GM21786 (cell line): ENCODE measurements around the gene CENPU.
"Not testable (repeated sequence)": the region's sequence is repeated elsewhere in the genome, so short reads cannot be mapped to it uniquely, and the experiment has no call there.

Experiments
- ATAC-seq: cut with Tn5 transposase; IDR thresholded peaks from one replicate; pipeline ENCODE4 v1.9.1; 2021; ENCODE audit not compliant: unreplicated experiment

CENPU gene, protein sequence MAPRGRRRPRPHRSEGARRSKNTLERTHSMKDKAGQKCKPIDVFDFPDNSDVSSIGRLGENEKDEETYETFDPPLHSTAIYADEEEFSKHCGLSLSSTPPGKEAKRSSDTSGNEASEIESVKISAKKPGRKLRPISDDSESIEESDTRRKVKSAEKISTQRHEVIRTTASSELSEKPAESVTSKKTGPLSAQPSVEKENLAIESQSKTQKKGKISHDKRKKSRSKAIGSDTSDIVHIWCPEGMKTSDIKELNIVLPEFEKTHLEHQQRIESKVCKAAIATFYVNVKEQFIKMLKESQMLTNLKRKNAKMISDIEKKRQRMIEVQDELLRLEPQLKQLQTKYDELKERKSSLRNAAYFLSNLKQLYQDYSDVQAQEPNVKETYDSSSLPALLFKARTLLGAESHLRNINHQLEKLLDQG

DNA sequence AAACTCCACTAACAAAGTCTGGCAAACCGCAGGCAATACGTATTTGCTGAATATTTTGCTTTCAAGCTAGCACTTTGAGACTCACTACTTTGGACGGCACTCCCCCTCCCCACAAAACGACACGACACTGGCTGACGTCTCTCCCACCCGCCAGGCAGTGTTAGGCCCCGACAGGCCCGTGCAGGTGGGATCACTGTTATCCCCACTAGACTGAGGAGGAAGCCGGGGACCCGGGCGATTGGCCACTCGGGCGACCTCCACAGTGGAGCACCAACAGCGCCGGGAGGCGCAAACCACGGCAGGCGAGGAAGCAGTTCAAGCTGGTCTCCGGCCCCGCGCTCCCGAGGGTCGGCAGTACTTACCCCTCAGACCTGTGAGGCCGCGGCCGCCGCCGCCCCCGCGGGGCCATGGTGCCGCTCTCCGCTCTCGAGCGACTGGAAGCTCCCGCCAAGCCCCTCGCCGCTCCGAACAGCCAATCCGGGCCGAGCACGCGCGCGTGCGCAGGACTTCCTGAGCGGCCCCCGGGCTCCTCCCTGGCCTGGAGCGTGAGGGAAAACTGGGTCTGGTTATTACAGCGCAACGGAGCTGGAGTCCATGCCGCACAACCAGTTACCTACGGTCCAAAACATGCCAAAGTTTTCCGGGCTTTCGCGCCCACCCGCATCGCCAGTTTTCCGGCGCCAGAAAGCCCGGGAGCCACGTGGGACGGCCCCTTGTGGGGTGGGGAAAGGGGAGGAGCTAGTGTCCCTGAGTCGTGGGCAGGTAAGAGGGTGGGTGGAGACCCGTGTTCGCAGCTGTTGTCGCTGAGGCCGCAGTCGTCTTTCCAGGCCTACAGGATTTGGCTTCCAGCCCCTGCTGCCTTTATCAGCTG is at the start of gene CENPU:
Gene CENPU, minus strand, starts transcription at position 443 of the 871 bp plus-strand sequence. Its CDS starts 34 bp downstream, at position 409.
- peak; percentile 90 for ATAC-seq

DNA sequence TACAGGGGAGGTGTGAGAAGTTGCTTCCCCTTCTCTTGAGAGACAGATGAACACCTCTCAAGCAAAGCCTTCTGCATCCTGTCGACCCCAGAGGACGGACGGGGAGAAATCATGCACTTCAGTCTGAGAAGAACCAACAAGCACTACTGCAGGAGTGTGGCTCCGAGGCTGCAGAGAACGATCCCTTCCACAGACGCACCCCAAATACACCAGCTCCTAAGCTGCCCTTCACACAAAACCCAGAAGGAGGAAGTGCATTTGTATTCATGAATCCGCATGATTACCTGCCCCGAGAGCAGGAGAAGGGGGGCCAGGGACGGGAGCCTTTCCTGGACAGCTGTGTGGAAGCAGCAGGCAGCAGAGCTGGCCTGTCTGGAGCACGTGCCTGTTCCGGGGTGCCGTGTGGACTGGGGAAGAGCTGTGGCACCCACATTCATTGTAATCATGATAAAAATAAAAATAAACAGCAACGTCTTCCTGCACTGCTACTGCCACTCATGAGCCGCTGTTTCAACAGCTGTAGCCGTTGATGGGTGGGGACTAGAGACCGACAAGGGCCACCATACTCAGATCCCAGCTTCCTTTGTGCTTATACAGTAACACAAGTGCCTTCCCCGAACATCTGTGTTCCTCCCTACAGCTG is 49.0 kb upstream of the CENPU start:
- ATAC-seq: no peak

DNA sequence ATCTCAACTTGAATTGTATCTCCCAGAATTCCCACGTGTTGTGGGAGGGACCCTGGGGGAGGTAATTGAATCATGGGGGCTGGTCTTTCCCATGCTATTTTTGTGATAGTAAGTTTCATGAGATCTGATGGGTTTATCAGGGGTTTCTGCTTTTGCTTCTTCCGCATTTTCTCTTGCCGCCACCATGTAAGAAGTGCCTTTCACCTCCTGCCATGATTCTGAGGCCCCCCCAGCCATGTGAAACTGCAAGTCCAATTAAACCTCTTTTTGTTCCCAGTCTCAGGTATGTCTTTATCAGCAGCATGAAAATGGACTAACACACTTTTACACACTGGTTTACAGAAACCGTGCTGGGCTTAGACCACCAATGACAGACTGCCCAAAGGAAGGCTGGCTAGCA is 45.3 kb upstream of the CENPU start:
- ATAC-seq: not testable (repeated sequence)

DNA sequence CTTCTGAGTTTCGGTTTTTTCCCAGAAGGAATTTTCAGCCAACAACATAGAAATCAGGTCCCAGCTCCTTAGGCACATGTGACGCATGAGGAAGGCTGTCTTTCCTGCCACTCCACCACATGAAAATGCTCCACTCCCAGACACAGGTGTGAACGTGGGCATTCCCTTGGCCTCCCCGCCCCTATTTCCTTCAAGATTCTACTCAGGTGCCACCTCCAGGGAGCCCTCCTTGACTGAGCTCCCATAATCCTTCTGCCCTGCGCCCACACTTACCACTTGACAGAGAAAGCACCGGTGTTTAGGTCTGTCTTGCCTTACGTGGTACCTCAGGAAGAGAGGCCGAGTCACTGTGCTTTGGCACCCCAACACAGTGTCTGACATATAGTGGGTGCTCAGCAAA is 44.4 kb upstream of the CENPU start:
- no peak for ATAC-seq

DNA sequence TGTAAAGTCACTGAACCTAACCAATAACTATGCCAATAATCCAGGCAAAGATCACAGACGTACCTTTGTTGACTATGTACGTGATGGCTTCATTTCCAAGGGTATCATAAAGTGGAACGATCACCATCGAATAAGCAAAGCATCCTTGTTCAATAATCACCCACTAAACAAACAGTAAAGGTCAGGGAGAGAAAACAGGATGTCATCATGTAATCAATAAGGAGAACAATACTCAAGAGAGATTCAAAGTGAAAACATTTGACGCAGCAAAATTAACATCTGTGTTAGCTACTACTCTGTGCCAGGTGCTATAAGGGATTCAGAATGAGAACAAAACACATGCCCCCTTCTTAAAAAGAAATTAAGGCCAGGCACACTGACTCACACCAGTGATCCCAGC is 42.9 kb upstream of the CENPU start:
- ATAC-seq: no peak

DNA sequence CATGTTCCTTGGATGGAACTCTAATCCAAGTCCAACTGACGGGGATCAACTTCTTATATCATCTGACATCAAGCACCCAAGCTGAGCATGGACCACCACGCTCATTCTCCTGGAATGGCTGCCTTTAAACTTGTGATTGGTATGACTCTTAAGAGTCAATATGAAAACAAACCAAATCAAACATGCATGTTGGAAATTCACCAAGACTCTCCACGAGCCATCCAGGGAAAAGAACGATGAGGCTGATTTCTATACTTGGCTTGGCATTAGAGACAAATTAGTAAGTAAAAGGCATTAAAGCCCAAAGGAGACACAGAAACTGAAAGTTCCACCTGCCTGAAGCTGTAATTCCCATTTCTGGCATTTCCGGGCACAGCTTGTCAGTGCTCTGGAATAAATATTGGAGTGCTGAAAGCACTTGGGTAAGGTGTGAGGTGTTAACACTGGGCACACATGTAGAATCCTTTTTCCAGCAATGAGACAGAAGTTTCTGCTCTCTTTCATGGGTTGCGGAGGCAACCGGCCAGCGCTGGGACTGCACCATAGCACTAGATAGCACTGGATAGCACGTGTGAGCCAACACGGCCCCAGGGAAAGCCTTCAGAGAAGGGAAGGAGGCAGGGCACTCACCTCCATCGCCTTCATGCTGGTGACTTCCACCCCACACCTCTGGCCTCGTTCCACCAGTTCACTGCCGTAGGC is 42.1 kb upstream of the CENPU start:
- no peak for ATAC-seq

DNA sequence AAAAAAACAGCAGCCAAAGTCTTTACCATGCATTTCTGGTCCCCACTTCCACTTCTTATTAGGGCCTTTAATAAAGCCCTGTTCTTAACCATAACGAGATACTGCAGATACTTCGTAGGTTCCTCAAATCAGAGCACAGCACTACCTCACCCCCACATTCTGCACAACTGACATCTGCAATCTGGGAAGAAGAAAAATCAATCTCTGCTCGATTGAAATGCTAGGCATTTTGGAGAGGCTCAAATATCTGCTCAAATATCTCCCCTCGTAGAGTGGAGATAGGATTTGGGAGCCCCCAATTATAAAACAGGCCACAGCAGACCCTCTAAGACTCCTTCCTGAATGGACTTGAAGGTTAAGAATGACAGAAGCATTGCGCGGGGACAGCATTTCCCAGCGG is 40.3 kb upstream of the CENPU start:
- ATAC-seq: no peak

DNA sequence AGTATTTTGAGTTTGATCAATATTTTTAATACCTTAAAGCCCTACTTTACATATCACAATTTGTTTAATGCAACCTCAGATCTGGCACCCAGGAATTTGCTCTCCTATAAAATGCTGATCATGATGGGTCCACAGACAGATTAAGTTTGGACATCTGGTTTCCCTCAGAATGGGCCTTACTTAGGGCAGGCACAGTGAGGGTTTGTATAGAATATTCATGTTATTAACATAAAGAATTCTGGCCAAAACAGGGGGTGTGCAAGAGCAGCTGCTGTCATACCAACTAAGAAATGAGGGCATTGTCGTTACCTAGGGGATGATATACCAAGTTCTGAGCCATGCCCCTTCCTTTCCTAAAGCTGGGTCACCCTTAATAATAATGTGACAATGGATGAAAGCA is 37.5 kb upstream of the CENPU start:
- no peak for ATAC-seq

DNA sequence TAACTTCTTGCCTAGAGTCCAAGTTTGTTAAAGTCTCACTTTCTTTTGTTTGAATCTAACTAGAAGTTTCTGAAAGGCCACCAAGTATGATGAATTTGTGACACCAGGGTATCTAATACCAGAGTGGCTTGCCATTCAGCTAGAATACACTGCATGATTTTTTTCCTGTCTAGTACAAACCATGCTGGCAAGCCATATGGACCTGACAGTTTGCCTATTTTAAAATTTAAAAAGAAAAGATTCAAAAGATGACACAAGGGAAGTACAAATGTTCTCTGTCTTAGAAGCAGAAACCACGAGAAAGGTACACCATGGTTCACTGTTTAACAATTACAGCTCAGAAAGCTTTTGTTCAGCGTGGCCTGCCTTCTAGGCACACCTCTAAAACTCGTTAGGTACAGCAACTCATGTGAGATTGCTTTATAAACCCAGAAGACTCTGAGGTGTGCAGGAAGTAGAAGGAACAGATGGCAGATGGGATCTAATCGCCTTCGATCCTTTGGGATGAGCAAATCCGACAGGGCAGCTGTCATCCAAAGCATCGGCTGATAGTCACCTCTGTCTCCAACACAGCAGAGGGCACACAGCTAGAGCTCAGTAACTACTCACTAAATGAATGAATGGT is 35.4 kb upstream of the CENPU start:
- no peak for ATAC-seq

DNA sequence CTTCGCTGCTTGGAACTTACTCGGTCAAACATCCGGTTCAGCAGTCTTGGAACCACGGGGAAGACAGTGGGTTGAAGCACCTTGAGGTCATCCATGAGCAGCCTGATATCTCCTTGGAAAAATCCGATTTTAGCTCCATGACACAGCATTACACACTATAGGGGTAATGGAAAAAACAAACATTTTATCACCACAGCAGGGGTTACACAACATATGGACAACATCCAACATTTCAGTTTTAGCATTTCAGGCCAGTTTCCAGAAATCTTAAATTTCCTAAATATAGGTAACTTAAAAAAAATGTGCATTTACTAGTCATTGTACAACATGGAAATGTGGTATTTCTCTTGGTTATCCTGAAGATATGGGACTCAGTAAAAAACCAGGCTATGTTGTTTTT is 34.4 kb upstream of the CENPU start:
- ATAC-seq: no peak

DNA sequence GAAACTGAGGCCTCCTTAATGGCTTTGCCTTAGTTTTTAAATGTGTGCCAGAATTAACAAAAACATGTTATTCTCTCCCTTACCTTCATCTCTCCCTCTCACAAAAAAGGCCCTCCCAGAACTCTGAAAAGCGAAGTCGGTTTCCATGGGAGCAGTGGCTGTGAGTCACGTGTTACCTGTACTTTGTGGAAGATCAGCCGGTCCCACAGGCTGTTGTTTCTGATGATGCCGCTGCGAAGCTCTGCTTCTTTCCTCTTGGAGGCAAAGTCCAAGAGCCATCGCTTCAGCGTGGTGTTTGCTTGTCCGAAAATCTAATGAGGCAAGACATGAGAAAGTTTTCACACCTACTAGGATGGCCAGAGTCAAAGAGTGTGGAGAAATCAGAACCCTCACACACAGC is 32.5 kb upstream of the CENPU start:
- ATAC-seq: no peak

DNA sequence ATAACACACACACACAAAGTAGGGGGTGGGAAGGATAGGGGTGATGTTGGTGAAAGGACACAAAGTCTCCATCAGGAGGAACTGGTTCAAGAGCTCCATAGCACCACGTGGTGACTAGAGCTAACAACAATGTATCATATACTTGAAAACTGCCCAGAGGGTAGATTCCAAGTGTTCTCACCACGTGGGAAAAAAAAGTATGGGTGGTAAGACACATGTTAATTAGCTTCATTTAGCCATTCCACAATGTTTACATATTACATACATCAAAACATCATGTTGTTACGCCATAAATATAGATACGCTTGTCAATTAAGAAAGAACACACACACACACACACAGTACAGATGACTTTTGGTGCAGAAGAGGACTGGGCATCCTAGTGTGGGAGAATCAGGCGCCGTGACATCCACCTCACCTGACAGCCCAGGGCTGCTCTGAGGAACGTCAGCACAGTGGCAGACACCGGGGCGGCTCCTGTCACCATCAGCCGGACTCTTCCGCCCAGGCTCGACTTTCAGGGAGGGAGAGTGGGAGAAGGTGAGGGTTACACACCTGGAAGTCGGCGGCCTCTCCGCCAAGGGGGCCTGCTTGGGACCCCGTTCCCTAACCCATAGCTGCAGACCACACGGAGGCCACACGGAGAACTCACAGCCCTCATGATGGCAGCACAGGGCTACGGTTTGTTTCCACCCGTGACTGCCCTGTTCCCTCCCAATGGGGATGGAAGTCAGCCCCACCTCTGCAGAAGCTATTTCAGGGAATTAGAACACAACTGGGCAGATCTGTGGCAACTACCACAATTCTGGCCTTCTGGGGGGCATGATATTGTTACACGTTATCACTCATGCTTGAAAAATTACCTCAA is 31.8 kb upstream of the CENPU start:
- ATAC-seq: no peak

DNA sequence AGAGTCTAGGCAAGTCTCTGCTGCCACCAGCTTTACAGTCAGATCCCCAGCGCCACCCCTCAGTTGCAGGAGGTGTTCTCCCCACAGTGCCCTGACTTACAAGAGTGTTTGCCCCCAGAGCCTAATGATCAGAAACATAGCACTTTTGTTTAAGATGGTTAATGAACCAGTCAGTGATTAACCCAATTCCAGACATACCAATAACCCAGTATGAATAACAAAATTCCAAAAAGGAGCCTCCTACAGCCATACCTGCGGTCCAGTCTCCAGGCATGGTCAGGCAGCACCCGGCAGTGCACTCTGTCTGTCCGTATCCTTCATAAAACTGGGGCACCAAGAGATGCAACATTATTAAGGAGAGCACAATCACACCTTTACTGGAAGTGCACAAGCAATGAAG is 30.7 kb upstream of the CENPU start:
- ATAC-seq: no peak

DNA sequence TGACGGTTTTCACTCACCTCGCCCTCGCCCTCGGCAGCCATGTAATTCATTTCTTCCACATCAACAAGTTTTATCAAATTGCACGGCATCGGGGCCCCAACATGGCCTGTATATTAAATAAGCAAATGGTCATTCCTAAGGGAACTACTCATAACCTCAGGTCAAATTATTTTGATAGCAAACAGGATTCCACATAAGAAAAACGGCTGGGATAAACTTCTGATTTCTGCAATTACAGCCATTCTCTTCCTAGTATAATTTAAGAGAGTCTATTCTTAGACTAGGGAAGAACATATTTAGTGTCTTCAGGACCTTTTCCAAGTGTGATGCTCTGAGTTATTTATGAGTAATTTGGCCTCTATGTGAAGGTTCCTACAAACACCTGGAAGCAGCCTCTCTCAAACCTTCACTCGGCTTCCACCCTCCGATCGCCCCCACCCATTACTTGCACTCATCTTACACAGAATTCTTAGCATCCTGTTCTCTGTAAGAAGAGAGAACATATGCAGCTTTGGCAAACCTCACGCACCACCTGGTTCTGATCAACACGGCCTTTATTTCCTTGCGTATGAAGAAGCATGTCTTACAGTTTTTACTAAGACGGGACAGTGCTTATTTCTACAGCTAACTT is 29.4 kb upstream of the CENPU start:
- ATAC-seq: no peak

DNA sequence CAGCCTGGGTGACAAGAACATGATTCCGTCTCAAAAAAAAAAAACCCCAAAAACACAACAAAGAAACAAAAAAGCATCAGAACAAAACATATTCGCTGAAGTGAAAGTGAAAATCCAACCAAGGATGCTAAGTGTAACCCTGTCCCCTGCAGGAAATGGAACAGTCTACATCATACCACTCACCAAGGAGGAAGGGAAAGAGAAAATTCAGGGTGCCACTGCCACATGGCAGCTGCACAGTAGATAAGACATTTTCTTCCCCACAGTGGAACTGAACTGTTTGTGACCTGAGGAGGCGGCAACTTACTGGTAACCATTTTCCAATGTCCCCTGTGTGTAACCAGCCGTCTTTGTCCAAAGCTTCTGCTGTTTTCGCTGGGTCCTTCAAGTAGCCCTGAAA is 28.2 kb upstream of the CENPU start:
- peak; percentile 88 for ATAC-seq

DNA sequence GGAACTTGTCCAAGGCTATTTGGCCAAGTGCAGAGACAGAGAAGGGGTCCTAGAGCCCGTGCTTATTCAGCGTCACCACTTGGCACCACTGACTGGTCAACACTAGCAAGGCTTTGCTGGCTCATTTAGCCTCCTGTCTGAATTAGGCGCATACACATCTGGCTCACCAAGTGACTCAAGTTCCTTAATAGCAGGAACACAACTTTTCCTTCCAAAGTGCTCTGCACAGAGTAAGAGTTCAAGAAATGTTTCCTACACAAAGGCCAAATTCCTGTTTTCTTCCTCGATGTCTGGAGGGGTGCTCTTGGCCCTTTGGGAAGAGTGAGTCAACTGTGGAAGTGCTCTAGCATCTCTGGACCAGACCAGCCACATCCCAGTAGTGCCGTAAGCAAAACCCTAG is 26.8 kb upstream of the CENPU start:
- no peak for ATAC-seq

DNA sequence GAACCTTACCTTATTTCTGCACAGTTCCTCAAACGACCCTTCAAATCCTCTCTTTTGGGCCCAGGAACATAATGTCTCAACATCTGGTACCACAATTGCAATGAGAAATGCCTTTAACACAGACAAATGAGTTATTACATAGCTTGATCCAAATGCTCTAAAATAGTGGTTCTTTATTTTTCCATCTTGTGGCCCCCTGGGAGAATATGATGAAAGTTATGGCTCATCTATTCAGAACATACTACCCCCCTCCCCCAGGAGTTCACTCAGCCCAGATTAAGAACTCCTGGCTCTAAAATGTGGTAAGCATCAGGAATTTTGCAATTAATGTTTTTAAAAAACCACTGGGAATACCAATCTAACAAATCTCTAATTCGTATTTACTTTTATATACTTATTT is 23.9 kb upstream of the CENPU start:
- no peak for ATAC-seq

DNA sequence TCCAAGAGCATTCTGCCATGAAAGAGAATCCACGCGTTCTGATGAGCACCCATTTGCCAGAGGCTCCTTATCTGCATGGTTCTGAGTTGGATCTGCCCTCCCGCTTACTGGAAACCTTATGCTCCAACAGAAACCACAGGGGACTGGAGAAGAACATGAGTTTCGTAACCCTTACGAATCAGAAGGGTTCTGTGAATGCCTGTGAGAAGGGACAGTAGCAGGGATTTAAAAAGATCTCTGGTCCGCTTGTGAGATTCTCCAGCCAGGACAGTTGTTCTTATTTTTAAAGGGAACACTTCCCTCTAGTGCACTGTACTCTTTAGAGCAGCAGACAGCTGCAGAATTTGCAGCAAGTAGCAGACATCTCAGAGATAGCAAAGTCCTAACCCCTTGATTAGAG is 22.5 kb upstream of the CENPU start:
- no peak for ATAC-seq

DNA sequence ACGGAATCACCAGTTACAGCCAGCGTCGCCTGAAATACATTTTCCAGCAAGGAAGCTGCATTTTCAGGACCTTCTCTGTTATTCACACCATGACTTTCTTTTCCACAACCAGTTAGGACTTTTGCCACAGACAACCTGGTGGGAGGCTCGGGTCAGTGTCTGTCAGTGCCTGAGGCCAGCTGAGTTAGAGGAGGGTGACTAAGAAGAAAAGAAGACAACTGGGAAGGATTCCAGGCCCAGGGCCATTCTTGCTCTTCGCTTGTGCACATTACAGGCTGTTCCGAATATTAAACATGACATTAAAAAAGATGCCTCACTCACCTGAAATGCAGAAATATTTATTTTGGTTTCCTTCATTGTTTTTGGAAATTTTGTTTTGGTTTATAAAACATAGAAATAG is 21.4 kb upstream of the CENPU start:
- ATAC-seq: no peak
